ENCODE data around the gene PHF2.

DNA sequence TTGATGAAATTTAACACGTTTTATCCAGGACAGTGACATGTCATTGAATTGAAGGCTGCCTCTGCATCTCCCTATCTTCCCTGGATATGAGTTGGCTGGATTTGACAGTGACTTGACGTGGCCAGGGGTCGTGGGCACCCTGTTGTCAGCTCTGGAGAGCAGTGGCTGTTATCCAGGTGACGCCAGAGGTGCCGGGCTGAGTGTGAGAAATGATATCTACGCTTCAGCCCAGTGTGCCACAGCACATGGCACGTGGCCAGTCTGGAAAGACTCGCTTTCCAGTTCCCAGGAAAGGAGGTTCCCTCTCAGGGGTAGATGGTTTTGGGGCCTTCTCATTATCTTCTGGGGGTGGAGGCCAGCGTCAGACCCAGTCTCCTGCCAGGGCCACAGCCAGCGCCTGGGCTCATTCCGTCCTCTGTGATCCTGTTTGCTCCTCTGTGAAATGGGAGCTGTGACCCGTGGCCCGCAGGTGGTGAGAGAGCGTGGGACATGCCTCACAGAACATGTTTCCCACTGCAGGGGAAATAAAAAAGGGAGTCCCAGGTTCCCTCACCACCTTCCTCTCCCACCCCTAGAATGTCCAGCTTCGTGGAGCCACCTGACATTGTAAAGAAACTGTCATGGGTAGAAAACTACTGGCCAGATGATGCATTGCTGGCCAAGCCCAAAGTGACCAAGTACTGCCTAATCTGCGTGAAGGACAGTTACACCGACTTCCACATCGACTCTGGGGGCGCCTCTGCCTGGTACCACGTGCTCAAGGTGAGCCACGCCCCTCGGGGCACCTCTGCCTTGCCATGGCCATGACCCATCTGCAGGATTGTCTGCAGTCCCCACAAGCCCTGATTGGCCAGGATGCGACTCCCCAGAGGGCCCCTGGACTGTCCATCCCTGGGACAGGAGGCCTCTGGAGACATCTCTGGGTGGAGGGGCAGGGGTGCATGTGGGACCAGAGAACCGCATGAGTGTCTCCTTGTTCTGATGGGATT is 76.5 kb downstream of the PHF2 start:
- TF ChIP-seq, protein P1, sequence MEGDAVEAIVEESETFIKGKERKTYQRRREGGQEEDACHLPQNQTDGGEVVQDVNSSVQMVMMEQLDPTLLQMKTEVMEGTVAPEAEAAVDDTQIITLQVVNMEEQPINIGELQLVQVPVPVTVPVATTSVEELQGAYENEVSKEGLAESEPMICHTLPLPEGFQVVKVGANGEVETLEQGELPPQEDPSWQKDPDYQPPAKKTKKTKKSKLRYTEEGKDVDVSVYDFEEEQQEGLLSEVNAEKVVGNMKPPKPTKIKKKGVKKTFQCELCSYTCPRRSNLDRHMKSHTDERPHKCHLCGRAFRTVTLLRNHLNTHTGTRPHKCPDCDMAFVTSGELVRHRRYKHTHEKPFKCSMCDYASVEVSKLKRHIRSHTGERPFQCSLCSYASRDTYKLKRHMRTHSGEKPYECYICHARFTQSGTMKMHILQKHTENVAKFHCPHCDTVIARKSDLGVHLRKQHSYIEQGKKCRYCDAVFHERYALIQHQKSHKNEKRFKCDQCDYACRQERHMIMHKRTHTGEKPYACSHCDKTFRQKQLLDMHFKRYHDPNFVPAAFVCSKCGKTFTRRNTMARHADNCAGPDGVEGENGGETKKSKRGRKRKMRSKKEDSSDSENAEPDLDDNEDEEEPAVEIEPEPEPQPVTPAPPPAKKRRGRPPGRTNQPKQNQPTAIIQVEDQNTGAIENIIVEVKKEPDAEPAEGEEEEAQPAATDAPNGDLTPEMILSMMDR (conservative IDR thresholded peaks at IDR 0.05; ENCODE audit: low read length) = no peak
- TF ChIP-seq EZH2phosphoT487 (IDR thresholded peaks at IDR 0.05; ENCODE audit: borderline replicate concordance) = no peak
